Measurements from ENCODE around the gene CLN3. TPM values are rescaled to one million over a fixed set of nuclear protein-coding genes. Genes with fewer than 3 reads are reported as not detected.

The CLN3 gene
- total RNA-seq, 120 experiments from 2014 or later, result 9.4 to 41.5 (median 22.9) TPM

Other genes starting within 250 kb of the CLN3 start
- gene SBK1, start 199.5 kb downstream of the CLN3 start, total RNA-seq, result 10 to 100 TPM in 119 of 120 experiments, 1 to 10 TPM in 1; 7.4 to 32.7 (median 21.4) TPM
- gene NPIPB6, start 128.6 kb downstream of the CLN3 start, total RNA-seq, result 10 to 100 TPM in 19 of 120 experiments, 1 to 10 TPM in 96, not detected in 5; 1.1 to 15.6 (median 6.7) TPM
- gene EIF3CL, start 88.2 kb downstream of the CLN3 start, total RNA-seq, result 100 to 1,000 TPM in 41 of 120 experiments, 10 to 100 TPM in 78, not detected in 1; 11.8 to 156 (median 91.3) TPM
- 1 to 10 TPM in 41 of 120 experiments, under 1 TPM in 49, not detected in 30; 0.34 to 4.5 (median 0.97) TPM for gene NPIPB7, start 19.7 kb downstream of the CLN3 start, total RNA-seq
- gene APOBR, start 2.6 kb upstream of the CLN3 start, total RNA-seq, result 1 to 10 TPM in 48 of 120 experiments, under 1 TPM in 72; 0.24 to 3.4 (median 0.89) TPM
- gene IL27, start 14.8 kb upstream of the CLN3 start, total RNA-seq, result 1 to 10 TPM in 2 of 120 experiments, under 1 TPM in 4, not detected in 114; 0.56 to 2.1 (median 0.83) TPM
- 10 to 100 TPM in 110 of 120 experiments, 1 to 10 TPM in 10; 4.8 to 89.9 (median 23.3) TPM for gene NUPR1, start 46.9 kb upstream of the CLN3 start, total RNA-seq
- 10 to 100 TPM; 10.9 to 27.0 (median 16.8) TPM for gene SGF29, start 61.8 kb upstream of the CLN3 start, total RNA-seq
- 1 to 10 TPM in 116 of 120 experiments, under 1 TPM in 4; 0.30 to 8.4 (median 2.7) TPM for gene SULT1A2, start 105.0 kb upstream of the CLN3 start, total RNA-seq
- gene SULT1A1, start 118.0 kb upstream of the CLN3 start, total RNA-seq, result 10 to 100 TPM in 119 of 120 experiments, 1 to 10 TPM in 1; 9.8 to 53.1 (median 32.5) TPM
- gene NPIPB8, start 146.0 kb upstream of the CLN3 start, total RNA-seq, result 1 to 10 TPM in 97 of 120 experiments, under 1 TPM in 8, not detected in 15; 0.68 to 7.5 (median 2.6) TPM
- 100 to 1,000 TPM; 176 to 662 (median 395) TPM for gene EIF3C, start 219.4 kb upstream of the CLN3 start, total RNA-seq

Measured in dorsolateral prefrontal cortex (tissue), 118 donors.